Endothelial cell of umbilical vein (primary cell): Measurements from ENCODE around the gene SIRT3.

ENCODE experiments used
- CTCF ChIP-seq, 2 donors: IDR thresholded peaks; 1 replicate in 1 of 2; 2 replicates in 1 of 2; pipeline ENCODE4 v1.5.1; 2011; ENCODE audit warnings: low read length in 2 of 2, mild to moderate bottlenecking in 2 of 2, moderate library complexity in 2 of 2, control low read depth in 1 of 2, inconsistent platforms in 1 of 2, low read depth in 1 of 2; ENCODE audit not compliant: insufficient read depth in 1 of 2; ENCODE audit errors: extremely low read depth in 1 of 2
- MAX ChIP-seq: IDR thresholded peaks from 2 replicates; pipeline ENCODE4 v1.6.1; 2011; ENCODE audit not compliant: insufficient read depth, insufficient read length
- MYC ChIP-seq: IDR thresholded peaks from one replicate; pipeline ENCODE4 v1.6.1; 2011; ENCODE audit warnings: mild to moderate bottlenecking, low read depth, low read length

GRCh38 chr11:206002-206384, 30.1 kb downstream of the SIRT3 start:
- no peak for TF ChIP-seq CTCF (IDR thresholded peaks at IDR 0.05; ENCODE audit: extremely low read depth in 1 of 2, insufficient read depth in 1 of 2, low read depth in 1 of 2, low read length in 2 of 2)
- no peak for TF ChIP-seq MAX
- TF ChIP-seq MYC, result no peak
